LNCAP (cell line): ENCODE data around the gene KCNK4.

Experiments used
- TF ChIP-seq, protein P1 (sequence below): fragments of 450-650 bp; IDR thresholded peaks from 2 replicates; pipeline ENCODE4 v1.5.1; 2017; ENCODE audit warnings: mild to moderate bottlenecking

The KCNK4 gene

DNA sequence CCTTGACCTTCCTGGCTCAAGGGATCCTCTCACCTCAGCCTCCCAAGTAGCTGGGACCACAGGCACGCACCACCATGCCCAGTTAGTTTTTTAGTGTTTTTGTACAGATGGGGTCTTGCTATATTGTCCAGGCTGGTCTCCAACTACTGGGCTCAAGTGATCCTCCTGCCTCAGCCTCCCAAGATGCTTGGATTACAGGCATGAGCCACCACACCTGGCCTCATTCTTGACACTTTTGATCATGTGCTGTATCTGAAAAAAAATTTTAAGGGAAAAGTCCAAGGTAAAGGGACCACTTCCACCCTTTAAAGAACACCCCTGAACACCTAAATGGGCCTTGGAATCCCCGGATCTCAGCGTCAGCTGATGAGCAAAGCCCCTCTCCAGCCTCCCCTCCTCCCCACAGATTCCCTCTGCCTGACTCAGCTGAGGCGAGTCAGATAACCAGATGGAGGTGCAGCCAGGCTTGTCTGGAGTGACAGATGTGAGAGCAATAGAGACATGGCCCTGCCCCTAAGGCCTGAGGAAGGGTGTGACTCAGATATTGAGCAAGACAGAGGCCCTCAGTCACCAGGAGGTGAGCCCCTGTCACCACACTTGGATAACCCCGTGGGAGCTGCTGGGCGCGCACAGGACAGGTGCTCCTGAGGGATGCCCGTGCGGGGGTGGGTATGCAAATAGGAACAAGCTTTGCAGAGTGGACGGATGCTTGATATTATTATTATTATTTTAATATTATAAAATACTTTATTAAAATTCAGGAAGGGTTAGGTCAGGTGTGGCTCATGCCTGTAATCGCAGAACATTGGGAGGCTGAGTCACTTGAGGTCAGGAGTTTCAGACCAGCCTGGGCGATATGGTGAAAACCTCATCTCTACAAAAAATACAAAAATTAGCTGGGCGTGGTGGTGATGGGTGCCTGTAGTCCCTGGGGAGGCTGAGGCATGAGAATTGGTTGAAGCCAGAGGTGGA, 43.9 kb downstream of the KCNK4 start:
- TF ChIP-seq, protein P1, sequence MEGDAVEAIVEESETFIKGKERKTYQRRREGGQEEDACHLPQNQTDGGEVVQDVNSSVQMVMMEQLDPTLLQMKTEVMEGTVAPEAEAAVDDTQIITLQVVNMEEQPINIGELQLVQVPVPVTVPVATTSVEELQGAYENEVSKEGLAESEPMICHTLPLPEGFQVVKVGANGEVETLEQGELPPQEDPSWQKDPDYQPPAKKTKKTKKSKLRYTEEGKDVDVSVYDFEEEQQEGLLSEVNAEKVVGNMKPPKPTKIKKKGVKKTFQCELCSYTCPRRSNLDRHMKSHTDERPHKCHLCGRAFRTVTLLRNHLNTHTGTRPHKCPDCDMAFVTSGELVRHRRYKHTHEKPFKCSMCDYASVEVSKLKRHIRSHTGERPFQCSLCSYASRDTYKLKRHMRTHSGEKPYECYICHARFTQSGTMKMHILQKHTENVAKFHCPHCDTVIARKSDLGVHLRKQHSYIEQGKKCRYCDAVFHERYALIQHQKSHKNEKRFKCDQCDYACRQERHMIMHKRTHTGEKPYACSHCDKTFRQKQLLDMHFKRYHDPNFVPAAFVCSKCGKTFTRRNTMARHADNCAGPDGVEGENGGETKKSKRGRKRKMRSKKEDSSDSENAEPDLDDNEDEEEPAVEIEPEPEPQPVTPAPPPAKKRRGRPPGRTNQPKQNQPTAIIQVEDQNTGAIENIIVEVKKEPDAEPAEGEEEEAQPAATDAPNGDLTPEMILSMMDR: no peak

DNA sequence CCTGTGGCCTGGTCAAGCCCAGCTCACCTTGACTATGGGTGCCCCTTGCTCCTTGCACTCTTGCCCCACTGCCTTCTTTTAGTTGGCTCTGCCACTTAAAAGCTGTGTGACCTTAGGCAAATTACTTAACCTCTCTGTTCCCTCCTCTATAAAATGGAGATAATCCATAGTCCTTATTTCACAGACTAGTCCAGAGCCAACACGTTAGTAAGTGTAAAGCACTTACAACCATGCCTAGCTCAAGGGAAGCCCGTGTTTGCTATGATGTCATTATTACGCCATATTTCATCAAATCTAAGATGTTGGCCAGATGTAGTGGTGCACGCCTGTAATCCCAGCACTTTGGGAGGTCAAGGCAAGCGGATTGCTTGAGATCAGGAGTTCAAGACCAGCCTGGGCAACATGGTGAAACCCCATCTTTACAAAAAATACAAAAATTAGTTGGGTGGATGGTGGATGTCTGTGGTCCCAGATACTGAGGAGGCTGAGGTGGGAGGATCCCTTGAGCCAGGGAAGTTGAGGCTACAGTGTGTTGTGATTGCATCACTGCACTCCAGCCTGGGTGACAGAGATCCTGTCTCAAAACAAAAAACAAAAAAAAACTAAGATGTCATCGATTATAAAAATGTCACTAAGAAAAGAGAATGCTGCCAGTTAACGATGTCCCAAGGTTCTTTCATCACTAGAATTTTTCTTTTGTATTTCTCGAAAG, 46.6 kb downstream of the KCNK4 start:
- TF ChIP-seq, protein P1: no peak

- TF ChIP-seq, protein P1: no peak
Observed at GRCh38 chr11:64338716-64339115, 47.6 kb downstream of the KCNK4 start.

- TF ChIP-seq, protein P1: no peak
Observed at GRCh38 chr11:64339286-64339685, 48.2 kb downstream of the KCNK4 start.

GRCh38 chr11:64339754-64340408, 48.8 kb downstream of the KCNK4 start, which contains the start of gene CCDC88B:
Gene CCDC88B (plus strand): TSS chr11:64340204. CDS start chr11:64340267, 63 bp downstream.
- TF ChIP-seq, protein P1: no peak

DNA sequence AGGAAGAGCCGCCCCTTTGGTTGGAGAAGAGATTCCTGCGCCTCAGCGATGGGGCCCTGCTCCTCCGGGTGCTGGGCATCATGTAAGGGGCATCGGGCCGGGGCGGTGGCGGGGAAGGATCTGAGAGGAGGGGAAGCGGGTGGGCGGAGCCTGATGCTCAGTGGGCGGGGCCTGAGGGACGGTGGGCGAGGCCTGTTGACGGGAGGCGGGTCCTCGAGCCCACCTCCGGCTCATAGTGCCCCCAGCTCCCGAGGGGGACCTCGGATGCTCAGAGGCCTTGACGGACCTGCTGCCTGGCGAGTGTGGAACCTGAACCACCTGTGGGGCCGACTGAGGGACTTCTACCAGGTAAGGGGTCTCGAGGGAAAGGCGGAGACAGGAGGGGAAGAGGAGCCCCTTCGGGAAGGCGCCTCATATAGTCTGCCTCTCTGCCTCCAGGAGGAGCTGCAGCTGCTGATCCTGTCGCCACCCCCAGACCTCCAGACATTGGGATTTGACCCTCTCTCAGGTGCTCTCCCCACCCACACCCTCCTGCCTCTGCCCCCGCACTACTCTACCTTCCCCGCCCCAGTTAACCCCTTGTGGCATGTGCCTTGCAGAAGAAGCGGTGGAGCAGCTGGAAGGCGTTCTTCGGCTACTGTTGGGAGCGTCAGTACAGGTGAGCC, 49.7 kb downstream of the KCNK4 start:
- TF ChIP-seq, protein P1: no peak

DNA sequence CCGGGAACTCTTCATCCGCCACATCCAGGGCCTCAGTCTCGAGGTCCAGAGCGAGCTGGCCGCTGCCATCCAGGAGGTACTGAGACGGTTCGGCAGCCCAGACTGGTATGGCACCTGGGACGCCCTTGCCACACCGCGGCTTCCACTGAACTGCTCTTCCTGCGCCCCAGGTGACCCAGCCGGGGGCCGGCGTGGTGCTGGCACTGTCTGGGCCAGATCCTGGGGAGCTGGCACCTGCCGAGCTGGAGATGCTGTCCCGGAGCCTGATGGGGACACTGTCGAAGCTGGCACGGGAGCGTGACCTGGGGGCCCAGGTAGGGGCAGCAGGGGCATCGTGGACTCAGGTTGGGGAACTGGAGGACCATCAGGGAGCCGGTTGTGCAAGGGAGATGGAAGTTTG, 50.3 kb downstream of the KCNK4 start:
- TF ChIP-seq, protein P1: no peak
